HuH-7.5 (cell line): ENCODE results near the gene S100A16.
"Not testable (repeated sequence)": the region's sequence is repeated elsewhere in the genome, so short reads cannot be mapped to it uniquely, and the experiment has no call there.

Experiments
- DNase-seq: peaks from one replicate; pipeline ENCODE4 v3.0.0; 2011; ENCODE audit warnings: low spot score

S100A16 gene

DNA sequence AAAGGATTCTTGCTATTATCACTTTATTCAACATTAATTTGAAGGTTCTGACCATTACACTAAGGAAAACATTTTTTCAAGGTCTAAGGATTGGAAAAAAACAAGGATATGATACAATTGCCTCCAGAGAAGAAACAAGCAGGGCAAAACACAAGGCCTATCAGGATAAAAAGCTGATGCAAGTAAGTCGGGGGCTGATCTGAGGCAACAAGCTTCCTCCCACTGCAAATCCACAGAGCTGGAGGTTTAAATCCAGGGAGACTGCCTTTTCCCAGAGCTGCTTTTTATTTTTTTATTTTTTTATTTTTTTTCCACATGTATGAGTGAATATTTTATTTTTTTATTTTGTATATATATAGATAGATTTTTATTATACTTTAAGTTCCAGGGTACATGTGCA lies 27.9 kb downstream of the S100A16 start:
- no peak for DNase-seq

DNA sequence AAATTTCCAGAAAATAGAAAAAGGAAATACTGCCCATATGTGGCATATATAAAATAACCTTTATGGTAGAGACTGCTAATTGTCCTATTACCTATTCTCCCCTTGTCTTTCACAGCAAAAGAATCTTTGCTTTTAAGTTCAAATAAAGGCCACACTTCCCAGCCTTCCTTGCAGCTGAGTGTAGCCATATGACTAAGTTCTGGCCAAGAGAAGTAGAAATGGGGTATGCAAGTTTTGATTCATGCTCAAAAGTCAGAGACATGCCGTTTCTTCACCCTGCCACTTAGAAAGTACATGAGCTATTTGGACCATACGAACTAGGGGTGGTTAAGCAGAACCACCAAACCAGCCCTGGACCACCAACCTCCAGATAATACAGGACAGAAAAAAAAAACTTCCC lies 29.0 kb downstream of the S100A16 start:
- DNase-seq, result no peak

DNA sequence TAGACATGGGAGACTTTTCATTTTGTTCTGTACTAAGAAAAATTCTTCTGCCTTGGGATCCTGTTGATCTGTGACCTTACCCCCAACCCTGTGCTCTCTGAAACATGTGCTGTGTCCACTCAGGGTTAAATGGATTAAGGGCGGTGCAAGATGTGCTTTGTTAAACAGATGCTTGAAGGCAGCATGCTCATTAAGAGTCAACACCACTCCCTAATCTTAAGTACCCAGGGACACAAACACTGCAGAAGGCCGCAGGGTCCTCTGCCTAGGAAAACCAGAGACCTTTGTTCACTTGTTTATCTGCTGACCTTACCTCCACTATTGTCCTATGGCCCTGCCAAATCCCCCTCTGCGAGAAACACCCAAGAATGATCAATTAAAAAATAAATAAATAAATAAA lies 29.4 kb downstream of the S100A16 start:
- DNase-seq, result not testable (repeated sequence)

DNA sequence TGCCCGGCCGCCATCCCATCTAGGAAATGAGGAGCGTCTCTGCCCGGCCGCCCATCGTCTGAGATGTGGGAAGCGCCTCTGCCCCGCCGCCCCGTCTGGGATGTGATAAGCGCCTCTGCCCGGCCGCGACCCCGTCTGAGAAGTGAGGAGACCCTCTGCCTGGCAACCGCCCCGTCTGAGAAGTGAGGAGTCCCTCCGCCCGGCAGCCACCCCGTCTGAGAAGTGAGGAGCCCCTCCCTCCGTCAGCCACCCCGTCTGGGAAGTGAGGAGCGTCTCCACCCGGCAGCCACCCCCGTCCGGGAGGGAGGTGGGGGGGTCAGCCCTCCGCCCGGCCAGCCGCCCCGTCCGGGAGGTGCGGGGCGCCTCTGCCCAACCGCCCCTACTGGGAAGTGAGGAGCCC lies 30.1 kb downstream of the S100A16 start:
- not testable (repeated sequence) for DNase-seq

DNA sequence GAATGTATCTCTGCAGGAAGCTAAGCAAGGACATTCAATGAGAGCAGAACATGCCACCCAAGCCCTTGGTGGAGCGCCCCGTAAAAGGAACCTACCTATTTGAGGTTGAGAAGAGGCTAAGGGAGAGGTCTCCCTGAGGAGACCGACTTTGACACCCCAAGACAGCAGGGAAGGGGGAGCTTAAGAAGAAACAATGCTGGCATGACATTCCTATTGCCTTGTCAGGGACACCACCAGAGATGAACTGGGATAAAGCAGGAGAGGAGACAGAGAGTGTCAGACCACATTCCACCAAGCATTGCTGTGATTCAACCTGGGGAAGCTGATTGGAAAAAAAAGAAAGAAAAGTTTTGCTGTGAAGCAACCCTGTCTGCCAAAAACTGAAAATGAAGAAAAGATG lies 34.0 kb downstream of the S100A16 start:
- no peak for DNase-seq

DNA sequence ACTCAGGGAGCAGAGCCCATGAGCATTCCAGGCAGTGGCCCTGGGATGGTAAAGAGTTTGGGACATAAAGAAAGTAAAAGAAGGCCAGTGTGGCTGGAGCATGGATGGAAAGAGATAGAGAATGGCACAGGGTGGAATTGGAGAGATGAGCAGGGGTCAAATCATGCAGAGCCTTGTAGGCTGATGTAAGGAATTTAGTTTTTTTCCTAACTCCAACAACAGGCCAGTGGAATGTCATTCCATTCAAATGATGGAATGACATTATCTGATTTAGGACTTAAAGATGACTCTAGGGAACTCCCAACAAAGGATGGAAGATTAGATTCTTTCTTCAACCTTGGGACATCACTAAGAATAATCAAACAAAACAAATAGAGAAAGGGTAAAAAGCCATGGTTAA lies 34.4 kb downstream of the S100A16 start:
- no peak for DNase-seq

DNA sequence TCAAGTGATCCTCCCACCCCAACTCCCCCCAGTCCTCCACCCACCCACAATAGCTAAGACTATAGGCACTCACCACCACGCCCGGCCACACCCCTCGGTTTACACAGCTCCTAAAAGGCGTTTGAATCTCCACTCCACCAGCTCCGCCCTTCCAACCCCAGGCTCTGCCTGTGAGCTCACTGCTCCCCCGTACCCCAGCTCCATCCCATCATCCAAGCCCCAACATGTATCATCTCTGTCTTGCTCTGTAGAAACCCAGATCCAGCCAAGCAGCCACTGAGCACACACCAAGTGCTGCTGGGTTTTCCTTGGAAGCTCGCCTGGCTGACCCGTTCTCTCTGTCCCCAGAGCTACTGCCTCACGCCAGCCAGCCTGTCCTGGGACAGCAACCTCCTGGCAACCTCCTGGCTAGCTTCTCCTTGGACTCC lies 35.3 kb downstream of the S100A16 start:
- DNase-seq, result no peak

DNA sequence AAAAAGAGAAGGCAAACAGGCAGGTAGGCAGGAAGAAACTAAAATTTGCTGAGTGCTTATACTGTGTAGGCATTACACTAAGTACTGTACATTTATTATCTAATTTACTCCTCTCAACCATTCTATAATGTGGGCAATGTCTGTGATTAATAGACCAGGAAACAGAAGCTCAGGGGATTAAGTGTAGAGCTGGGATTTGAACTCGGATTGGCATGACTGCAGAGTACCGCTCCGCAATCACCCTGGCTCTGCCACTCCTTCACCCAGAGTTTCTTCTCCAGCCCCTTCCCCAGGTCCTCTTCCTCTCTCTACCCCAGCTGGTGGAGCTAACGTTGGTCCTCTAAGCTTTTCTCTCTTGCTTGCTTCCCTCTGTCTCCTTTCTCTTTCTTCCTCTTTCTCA lies 35.8 kb downstream of the S100A16 start:
- DNase-seq, result no peak

DNA sequence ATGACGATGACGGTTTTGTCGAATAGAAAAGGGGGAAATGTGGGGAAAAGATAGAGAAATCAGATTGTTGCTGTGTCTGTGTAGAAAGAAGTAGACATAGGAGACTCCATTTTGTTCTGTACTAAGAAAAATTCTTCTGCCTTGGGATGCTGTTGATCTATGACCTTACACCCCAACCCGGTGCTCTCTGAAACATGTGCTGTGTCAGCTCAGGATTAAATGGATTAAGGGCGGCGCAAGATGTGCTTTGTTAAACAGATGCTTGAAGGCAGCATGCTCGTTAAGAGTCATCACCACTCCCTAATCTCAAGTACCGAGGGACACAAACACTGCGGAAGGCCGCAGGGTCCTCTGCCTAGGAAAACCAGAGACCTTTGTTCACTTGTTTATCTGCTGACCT lies 37.4 kb downstream of the S100A16 start:
- DNase-seq, result not testable (repeated sequence)

DNA sequence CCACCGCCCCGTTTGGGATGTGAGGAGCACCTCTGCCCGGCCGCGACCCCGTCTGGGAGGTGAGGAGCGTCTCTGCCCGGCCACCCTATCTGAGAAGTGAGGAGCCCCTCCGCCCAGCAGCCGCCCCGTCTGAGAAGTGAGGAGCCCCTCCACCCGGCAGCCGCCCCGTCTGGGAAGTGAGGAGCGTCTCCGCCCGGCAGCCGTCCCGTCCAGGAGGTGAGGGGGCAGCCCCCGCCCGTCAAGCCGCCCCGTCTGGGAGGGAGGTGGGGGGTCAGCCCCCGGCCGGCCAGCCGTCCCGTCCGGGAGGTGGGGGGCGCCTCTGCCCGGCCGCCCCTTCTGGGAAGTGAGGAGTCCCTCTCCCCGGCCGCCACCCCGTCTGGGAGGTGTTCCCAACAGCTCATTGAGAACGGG lies 37.9 kb downstream of the S100A16 start:
- DNase-seq, result not testable (repeated sequence)

DNA sequence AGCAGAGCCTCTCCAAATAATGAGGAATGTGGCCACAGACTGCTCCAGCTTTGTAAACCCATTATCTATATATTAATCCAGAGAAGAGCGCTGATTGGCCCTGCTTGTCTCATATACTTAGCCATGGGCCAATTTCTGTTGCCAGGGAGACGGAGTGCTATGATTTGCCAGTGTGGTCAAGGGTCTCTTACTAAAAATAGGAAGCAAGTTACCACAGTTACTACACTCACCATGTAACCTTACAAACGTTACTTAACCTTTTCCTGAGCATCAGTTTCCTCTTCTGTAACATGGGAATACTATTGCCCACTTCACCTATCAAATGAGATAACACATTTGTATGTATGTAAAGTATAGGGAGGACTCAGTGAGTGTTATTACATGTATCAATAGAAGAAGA lies 39.6 kb downstream of the S100A16 start:
- no peak for DNase-seq

DNA sequence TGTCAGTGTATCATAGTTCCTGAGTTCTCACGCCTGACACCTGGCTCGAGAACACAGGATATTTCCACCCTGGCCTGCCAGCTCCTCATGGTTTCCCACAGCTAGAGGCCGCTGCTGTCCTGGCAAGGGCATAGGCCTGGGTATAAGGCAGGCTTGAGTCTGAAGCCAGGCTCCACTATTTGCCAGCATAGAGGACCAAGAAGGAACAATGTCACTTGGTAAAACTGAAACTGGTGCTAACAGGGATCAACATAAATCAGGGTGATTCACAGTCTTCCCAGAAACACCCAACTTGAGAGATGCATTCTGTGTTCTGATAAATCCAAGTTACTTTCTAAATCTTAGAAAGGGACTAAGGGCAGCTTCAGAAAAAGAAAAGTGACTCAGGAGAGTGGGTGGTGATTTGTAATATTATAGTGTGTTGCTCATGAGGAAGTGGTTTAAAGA lies 40.3 kb downstream of the S100A16 start:
- DNase-seq, result peak; percentile 50

DNA sequence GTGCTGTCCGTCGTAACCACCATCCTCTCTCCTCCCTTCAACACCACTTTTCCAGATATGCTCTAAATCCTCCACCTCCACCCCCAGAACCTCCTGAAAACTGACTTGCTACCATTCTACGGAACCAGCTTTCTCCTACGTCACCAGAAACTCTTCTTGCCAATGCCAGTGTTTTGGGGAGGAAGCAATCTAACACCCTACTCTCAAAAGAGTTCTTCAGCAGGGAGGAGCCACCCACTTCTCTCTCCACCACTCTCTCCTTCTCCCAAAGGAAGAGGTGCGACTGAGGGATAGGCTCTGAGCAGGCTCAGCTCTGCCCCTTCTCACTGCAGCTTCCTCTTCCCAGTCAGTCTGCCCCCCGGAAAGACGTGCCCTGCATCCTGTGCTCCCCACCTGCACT lies 41.2 kb downstream of the S100A16 start:
- no peak for DNase-seq

DNA sequence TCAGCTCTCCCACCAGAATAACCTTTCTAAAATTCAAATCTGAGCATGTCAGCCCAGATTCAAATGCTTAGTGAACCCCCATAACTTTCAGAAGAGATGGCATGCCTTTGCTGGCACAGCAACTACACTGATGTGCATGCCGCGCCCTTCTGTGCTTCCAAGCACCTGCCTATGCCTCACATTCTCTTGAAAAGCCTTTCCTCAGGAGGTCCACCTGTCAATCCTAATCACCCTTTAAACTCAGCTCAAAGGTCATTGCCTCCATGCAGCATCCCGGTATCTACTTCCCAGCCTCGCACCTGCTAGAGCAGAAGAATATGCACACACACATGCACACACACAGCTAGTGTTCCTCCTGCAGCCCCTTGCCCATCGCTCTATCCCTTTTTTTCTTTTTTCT lies 42.1 kb downstream of the S100A16 start:
- DNase-seq, result no peak

DNA sequence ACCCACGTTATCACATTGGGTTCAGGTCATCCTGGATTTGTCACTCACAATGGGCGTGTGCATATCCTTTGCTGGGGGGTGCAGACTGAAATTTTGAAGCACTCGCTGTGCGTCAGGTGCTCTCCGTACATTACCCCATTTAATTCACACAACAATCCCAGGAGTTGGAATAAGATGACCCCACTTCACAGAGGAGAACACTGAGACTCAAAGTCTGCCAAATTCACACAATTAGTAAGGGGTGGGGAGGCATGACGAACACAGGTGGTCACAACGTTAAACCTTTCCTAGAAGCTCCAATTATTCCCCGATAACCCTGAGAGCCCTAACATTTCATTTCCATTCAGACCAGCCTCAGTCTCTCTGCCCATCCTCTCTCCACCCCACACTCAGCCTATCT lies 43.5 kb downstream of the S100A16 start:
- no peak for DNase-seq

DNA sequence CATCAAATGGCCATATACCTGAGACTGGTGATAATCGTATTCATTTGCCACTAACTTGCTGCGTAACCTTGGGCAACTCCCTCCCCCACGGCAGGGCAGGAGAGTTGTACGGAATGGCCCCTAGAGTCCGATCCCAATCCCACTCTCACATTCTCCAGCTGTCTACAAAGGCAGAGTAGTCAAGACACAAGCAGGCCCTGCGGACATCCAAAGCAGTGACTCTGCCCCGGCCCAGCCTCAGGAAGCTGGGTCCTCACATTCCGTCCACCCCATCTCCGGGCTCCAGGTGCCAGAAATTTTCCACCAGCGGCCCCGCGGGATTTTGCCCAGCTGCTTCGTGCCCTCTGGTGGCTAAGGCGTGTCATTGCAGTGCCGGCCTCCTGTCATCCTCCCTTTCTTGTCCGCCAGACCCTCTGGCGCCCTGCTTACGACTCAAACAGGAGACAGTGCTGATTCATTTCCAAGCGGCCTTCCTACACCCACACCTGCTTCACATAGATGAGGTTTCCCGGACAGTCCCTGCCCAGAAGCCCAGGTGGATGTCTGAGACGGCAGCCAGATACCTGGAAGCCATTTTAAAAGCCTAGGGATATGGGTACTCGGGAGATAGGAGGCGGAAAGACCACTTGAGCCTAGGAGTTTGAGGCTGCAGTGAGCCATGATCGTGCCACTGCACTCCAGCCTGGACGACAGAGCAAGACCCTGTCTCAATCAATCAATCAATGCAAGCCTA lies 44.4 kb downstream of the S100A16 start:
- peak; percentile 93 for DNase-seq

DNA sequence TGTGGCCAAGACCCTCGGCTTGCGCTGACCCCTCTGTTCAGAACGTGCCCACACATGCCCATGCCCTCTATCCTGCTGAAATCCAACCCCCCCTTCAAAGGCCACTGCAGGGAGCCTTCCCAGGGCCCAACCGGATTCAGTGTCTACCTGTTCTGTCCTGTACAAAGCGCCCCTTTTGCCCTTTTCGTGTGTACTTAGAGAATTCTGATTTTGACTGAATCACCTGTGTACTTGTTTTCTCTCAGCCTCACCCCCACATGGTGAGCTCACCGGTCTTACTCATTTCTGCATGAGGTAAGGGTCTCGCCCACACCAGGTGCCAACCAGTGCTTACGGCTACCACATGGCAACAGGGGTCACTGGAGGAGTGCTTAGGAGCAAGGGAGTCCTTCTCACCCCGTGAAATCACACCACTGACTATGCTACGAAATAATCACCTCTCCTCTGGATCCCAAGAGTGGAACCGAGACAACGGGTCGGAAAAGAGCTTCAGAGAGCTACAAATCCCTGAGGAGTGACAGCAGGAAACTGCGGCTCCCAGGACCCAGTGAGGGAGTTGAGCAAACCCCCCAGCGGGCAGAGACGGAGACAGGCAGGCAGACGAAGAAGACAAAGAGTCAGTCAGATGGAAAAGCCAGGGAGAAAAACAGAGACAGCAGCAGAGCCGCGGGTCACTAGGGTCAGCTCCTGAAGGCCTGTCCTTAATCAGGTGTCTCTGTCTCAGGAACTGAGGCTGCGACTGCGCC lies 45.1 kb downstream of the S100A16 start:
- DNase-seq, result no peak

DNA sequence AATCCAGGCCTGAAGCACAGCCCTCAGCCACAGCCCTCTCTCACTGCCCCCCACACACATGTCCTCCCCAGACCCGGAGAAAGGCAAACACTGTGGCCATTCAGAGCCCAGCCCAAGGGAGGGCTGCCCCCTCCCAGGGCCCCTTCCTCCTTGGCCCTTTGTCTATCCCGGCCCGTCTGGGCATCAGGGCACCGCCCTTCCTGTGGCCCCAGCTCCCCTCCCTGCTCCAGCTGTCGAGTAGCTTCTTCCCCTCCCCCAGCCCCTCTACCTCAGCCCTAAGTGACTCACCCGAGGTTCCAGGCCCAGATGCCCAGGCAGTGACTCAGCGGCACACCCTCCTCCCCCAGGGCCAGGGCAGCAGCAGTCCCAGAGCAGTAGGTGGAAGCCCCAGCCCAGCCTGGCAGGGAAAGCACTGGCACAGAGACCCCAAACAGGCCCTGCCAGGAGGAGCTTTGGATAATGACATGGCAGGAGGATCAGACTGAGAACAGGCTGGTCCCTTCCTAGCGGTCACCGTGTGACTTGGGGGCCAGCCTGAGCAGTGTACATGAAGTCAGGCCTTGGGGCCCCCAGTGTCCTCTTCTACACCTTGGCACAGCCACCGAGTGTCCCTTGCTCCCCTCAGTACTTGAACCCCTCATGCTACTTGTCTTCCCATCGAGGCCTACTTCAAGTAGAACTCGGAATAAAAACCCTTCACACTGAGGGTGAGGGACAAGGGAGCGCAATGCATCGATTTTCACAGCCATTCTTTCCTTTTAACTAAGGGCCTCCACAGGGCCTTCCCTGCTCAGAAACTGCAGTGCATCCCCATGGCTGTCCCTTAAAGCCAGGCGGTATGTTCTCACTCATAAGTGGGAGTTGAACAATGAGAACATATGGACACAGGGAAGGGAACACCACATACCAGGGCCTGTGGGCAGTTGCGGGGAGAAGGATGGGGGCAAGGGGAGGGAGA lies 46.2 kb downstream of the S100A16 start:
- peak; percentile 87 for DNase-seq

DNA sequence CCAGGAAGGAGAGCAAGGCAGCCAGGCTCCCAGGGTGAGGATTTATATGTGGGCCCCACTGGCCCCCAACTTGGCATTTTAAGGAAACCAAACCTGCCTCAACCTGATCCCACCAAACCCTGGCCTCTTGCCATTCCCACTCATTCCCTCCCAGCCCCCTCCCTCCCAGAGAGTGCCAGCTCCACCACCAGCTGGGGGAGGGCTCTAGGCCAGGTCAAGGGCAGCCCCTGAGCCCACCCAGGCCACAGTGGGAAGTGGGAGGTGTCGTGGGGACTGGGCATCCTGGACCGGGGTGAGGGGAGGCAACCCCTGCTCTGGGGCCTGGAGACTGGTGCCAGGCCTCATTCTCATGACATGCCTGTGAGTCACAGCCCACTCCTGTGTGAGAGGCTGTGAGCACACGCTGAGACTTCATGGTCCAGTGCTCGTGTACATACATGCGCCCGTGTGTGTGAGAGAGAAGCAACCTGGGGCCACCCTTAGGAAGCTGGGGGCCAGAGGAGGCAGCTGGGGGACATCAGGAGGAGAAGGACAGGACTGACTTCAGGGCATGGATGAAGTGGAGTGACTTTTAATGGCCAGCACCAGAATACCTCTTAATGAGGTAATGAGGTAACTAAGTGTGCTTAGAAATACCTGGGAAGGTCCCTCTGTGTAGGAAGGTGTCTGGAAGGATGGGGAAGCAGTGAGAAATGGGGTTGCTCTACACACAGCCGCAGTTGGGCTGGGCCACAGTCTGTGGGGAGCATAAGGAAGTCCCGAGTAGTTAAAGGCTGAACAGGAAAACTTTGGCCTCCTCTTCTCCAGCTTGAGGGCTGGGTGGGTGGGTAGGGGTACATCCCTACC lies 47.2 kb downstream of the S100A16 start, which contains the start of gene S100A2:
Gene S100A2, minus strand, starts transcription at position 316 of the 846 bp plus-strand sequence. CDS start 1,967 bp downstream, outside the sequence.
- no peak for DNase-seq

DNA sequence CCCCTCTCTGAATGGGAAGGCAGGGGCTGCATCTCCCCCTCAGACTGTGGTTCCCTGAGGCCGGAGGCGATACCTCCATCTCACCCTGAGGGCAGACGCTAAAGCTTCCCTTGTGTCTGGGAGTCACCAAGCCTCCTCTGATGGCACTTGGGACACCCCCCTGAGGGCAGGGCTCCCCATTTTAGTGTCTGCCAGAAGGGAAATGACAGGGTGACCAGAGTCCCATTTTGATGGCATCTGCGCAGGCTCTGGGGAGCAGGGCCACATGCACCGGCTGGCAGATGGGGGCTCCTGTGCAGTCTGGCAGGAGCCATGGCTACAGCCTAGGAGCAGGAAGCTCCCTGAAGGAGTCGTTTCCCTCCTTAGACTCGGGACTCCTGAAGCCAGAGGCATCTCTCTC lies 48.9 kb downstream of the S100A16 start:
- DNase-seq, result no peak

DNA sequence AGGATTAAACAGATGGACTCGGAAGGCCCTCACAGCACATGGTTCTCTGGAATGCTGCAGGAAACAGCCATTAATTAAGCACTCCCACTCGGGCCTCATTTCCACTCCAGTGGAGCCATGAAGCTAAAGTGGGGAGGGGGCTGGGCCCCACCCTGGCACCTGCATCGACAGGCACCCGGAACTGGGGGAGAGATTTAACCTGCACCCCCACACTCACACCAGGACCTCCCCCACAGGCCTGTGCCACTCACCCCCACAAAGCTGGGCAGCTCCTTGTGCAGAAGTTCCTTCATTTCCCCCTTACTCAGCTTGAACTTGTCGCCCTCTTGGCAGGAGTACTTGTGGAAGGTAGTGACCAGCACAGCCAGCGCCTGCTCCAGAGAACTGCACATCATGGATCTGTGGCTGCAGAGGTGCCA lies 49.4 kb downstream of the S100A16 start:
- no peak for DNase-seq
